ENCODE results near the gene SLC49A3.
"Not testable (repeated sequence)": the region's sequence is repeated elsewhere in the genome, so short reads cannot be mapped to it uniquely, and the experiment has no call there.

The SLC49A3 gene

GRCh38 chr4:682490-683172 lies 6.3 kb downstream of the SLC49A3 start:
- FAIRE-seq: no peak
- no peak for DNase-seq (ENCODE audit: insufficient read length, low spot score)

GRCh38 chr4:681736-682451 lies 7.1 kb downstream of the SLC49A3 start:
- FAIRE-seq (no peak), DNase-seq (ENCODE audit: insufficient read length, low spot score) (no peak)

DNA sequence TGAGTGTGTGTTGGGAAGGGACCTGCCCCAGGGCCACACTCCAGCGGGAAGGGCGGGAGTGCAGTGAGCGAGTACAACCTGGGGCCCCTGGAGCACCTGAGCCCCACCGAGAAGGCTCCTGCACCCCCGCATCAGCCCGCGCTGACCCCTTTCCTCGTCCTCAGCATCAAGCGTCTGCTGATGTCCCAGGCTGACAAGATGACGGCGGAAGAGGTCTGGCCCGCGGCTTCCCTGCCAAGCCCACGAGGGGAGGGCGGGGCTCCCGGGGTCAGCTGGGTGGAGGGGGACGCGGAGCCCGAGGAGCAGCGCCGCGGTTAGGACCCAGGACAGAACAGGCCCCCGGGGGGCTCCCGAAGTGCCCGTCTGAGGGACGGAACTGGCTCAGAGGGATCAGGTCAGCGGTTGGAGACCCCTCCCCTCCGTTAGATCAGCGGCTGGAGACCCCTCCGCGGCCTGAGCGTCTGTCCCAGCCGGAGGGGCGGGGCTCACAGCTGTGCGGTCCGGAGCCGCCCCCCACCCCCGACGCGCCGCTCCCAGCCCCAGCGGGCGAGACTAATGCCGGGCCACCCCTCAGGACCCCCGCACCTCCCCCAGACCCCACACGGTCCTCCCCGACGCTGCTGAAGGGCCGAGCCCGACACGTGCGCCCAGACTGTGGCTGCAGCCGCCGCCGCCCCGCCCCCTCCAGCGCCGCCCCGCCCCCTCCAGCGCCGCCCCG lies 7.9 kb downstream of the SLC49A3 start:
- FAIRE-seq (no peak), DNase-seq (ENCODE audit: insufficient read length, low spot score) (peak; percentile 82)

DNA sequence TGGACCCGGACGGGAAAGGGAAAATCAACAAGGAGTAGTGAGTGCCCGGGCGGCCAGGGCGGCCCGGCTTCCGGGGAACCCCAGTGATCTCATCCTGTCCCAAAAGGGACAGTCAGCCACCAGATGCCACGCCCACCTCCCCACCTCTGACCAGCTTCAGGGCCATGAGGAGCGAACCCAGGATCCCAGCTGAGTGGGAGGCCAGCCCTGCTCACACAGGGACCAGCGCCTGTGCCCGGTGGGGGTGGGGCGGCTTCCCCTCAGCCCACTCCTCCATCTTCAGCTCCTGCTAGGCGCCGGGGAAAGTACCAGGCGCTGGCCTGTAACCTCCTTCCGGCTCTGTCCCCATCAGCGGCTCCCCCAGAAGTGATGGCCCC lies 8.4 kb downstream of the SLC49A3 start:
- no peak for FAIRE-seq
- no peak for DNase-seq (ENCODE audit: insufficient read length, low spot score)

DNA sequence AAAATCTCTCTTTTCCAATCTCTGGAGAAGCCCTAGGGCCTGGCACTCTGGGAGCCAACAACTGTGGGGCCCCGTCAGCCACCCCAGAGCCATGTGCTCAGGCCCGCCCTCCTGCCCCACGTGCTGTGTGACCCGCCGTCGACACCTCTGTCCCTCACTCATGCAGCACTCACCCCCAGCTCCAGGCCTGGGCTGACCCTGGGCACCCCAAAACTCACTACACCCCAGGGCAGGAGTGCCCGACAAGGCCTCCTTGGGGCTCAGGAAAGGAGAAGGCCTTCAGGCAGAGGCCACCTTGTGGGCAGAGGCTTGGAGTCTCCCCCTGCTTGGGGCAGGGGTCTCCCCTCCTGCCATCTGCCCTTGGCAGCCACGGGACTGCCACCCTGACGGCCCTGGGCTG lies 8.9 kb downstream of the SLC49A3 start:
- DNase-seq (ENCODE audit: insufficient read length, low spot score) (no peak), FAIRE-seq (no peak)

- FAIRE-seq (no peak), DNase-seq (ENCODE audit: insufficient read length, low spot score) (no peak)
Observed at GRCh38 chr4:679629-680028, 9.3 kb downstream of the SLC49A3 start.

DNA sequence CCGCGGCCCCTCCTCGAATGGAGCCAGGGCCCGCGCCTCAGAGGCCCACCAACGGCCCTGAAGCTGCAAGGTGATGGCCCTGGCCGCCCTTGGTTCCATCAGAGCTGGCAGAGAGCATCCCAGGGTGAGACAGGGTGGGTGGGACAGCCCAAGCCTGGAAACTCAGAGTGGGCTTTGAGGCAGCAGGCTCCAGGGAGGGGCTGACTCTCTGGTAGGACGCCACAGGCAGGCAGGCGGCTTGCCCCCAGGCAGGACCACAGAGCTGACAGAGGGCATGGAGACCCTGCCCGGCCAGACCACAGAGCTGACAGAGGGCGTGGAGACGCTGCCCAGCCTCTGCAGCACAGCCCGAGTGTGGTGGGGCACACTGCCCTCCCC lies 9.9 kb downstream of the SLC49A3 start:
- FAIRE-seq (no peak), DNase-seq (ENCODE audit: insufficient read length, low spot score) (no peak)

GRCh38 chr4:678331-679103 lies 10.4 kb downstream of the SLC49A3 start:
- no peak for DNase-seq (ENCODE audit: insufficient read length, low spot score)
- no peak for FAIRE-seq

DNA sequence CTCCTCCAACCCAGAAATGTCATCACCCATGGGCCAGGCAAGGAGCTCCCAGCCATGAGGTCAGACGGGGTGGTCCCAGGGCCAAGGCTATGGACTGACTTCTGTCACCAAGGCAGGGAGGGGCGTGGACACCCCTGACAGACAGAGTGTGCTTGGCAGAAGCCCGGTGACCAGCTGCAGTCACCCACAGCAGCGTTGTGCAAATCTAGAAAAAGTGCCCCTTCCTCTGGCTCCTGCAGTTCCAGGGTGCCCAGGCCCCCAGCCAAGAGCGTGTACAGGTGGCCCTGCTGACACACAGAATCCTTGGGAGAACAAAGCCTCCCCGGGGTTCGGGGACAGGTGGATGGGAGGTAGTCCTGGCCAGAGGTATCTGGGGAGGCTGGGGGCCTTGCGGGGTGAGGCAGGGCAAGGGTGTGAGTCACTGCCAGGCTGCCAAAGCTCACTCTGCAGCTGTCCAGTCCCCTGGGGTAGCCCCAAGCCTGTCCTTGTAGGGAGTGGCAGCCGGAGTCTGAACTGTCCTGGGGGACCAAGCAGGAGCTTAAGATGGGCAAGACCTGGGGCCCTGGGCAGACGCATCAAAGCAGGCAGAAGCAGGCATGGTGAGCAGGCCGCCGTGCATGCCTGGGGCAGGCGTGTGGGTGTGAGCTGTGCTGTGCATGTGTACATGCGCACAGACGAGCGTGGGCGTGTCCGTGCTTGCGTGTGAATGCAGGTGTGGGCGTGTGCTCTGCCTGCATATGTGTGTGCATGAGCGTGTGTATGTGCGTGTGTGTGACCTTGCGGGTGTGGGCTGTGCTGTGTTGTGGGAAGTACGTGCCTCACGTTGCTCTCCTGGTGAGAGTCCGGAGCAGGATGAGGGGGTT lies 11.3 kb downstream of the SLC49A3 start:
- FAIRE-seq (no peak), DNase-seq (ENCODE audit: insufficient read length, low spot score) (no peak)

GRCh38 chr4:676871-677235 lies 12.1 kb downstream of the SLC49A3 start:
- DNase-seq (ENCODE audit: insufficient read length, low spot score) (no peak), FAIRE-seq (no peak)

DNA sequence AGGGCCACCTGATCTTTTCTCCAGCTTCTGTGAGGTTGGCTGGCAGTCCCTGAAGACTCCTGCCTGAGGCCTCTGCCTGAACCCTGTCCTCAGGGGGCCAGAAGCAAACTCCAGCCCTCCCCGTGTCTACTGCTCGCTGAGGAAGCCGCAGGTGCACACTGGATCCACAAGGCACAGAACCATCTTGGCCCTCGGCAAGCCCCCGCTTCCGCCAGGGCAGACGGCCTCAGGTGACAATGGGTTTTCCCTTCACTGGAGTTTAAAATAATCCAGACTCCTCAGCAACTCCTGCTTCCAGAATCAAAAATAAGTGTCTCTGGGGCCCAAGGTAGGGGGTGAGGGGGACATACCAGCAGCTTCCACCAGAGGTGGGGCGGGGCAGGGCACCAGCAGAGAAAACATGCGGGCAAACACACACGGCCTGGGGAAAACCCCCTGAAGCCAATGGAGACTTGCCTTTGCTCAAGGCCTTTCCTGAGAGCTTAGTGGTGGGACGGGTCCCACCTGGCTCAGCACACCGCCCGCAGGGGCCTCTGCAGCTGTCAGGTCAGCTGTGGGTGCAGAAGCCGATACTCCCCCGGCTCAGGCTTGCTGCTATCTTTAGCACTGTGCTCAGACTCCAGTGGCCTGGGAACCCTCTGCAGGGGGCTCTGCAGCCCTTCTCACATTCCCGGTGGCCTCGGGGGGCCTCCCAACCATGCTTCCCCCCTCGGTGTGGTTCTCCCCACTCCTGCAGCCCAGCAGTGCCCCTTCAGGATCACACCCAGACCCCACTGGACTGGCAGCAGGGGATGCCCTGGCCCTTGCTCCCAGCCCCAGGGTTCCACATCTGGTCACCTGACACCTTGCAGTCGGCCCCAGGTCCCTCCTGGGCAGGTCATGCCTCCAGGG lies 12.7 kb downstream of the SLC49A3 start:
- peak; percentile 49 for FAIRE-seq
- peak; percentile 78 for DNase-seq (ENCODE audit: insufficient read length, low spot score)

GRCh38 chr4:675036-675882 lies 13.7 kb downstream of the SLC49A3 start:
- no peak for FAIRE-seq
- DNase-seq (ENCODE audit: insufficient read length, low spot score): no peak

DNA sequence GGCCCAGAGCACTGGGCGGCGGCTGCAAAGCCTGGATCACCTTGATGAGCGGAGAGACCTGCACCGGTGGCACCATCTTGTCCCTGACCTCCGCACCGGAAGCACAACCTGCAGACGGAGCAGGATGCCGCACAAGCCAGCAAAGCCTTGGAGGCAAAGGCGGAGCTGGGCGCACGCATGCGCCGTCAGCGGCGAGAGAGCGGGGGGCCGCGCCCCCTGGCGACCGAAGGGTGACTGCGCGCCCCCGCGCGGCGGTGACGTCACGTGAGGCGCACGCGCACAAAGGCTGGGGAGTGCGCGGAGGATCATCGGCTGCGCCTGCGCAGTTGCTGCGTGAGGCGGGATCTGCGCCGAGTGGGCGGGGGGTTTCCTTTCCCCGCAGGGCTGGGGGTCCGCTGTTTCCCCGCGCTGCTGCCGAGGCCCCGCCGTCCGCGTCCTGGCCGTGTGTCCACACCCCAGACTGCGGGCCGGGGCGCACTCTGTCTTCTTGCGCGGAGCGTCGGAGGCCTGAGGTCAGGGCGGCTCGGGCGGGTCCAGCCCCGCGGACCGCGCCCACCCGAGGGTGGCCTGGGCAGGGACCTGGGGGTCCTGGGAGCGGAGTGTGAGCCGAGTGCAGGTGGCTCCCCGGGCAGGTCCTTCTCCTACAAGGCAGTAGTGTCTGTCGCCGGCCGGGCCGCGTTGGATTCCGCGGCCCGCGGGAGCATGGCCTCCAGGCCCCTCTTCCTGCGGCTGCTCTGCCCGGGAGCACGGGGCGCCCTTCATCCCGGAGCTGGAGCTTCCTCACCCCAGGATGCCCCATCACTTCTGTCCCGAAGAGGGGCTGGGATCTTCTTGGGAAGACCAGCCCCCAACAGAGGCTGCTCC lies 14.5 kb downstream of the SLC49A3 start, which contains the start of the genes ATP5ME and MYL5:
ATP5ME (minus strand) TSS at position 105 of the 864 bp plus-strand sequence; CDS start at position 76, 29 bp downstream.
MYL5 (plus strand) TSS at position 371 of the 864 bp plus-strand sequence. CDS start 3,485 bp downstream, outside the sequence.
- peak; percentile 95 for FAIRE-seq

DNA sequence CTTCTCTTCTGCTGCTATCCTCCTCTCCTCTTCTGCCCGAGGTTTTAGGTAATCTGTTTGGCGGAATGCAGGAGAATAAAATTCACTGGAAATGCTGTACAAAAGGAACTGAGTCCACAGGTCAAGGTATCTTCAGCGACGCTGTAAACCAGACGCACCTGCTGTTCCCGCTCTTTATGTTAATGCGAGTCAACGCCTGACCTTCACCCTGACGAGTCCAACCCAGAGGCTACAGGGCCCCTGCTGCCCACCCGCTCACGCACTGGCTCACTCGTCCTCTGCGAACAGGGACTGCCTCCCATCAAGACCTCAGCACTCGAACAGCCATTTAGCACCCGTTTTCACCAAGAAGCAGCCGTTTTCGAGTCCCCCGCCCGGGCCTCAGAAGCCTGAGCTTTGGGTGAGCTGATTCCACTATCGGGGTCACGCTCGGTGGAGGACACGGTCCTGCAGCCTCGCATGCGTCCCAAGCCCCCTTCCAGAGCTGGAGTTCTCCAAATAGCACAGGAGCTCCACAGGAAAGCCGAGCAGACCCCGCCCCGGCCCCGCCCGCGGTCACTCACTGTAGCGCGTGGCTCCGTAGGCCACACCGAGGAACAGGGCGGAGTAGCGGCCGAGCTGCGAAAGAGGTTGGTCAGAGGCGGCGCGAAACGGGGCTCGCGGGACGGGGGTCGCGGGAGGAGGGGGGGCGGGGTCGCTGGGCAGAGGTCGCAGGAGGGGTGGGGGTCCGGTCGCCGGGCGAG lies 15.4 kb downstream of the SLC49A3 start:
- FAIRE-seq (no peak), DNase-seq (ENCODE audit: insufficient read length, low spot score) (no peak)

More for the DNA sequence above, 14.5 kb downstream of the SLC49A3 start, which contains the start of the genes ATP5ME and MYL5:
- DNase-seq (ENCODE audit: insufficient read length, low spot score): peak; percentile 99

- FAIRE-seq (no peak), DNase-seq (ENCODE audit: insufficient read length, low spot score) (no peak)
Observed at GRCh38 chr4:671769-672168, 17.2 kb downstream of the SLC49A3 start.

DNA sequence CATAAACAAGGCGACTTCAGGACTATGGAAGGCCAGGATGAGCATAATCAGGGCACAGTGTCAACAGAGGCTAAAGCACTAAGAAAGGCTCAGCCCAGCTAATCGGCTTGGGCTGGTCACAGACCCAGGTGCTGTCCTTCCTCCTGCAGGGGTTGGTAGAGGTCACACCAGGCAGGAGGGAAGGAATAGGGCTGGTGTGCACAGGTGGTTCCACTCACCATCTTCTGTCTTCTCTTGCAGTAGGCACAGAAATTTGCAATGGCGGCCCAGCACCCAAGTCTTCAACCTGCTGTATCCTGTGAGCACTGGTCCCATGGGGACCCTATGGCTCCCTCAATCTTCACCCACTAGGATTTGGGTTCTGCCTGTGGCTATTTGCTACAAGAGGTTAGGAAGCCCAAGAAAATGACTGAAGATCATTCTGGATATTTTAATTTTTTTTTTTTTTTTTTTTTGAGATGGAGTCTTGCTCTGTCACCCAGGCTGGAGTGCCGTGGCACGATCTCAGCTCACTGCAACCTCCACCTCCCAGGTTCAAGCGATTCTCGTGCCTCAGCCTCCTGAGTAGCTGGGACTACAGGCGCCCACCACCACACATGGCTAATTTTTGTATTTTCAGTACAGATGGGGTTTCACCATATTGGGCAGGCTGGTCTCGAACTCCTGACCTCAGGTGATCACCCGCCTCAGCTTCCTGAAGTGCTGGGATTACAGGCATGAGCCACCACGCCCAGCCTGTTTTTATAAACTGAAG lies 19.0 kb downstream of the SLC49A3 start:
- not testable (repeated sequence) for FAIRE-seq; DNase-seq (ENCODE audit: insufficient read length, low spot score)

All from GM19239 (cell line).